Measurements from ENCODE around the gene DLG1. TPM values are rescaled to one million over a fixed set of nuclear protein-coding genes. Genes with fewer than 3 reads are reported as not detected.

The DLG1 gene
- total RNA-seq, 1 experiment from 2014 or later = 89.8 TPM

DNA sequence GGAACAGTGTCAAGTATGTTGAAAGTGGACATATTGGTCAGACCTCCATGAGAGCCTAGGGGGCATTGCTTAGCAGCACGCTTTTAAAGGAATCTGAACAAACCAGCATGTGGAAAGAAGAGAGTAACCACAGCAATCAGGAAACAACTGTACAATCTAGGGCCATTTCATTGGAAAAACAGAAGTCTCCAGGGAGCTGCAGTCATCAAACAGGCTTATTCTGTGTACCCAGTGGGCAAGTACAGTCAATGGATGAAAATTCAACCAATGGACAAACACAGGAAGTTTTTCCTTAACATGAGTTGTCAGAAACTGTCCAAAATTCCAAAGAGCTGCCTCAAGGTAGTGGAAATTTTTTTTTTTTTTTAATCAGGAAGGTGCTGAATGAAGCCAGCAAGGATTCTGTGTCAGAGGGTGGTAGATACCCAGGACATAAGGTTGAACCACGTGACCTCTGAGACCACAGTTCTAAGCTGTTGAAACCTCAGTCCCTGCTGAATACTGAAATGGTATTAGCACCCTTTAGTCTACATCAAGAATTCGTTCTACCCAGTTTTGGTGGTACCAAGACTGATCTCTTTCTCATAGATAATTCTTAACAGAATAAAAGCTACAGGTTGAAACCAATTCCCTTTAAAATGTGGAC, 4.4 kb upstream of the DLG1 start:
- no TSS peak for BruUV-seq (replicated peaks)
- H3K4me3 ChIP-seq (replicated peaks in 1 of 2; ENCODE audit: low read depth in 1 of 2, low read length in 2 of 2) = no peak overlapping the region
- ChIA-PET RAD21 (ENCODE audit: low non-redundant PET in 1 of 2, low total read pairs in 2 of 2, uncharacterized antibody in 2 of 2, unreplicated experiment in 2 of 2) (no interaction called here), POLR2A (no interaction called here), CTCF (no interaction called here)
- H4K20me1 ChIP-seq (ENCODE audit: insufficient read depth) = no peaks in the 10 kb centered on the region
- no peak overlapping the region for H2AFZ ChIP-seq (ENCODE audit: low read depth, low read length, poor library complexity, severe bottlenecking)
- ATAC-seq (no peak), DNase-seq (ENCODE audit: low read depth, low spot score) (no peak)
- peaks cover 8 to 23% of the 10 kb centered on the region in 2 experiments; a peak in 3 of 4 replicates for H3K4me1 ChIP-seq (ENCODE audit: control insufficient read depth in 1 of 2, insufficient read depth in 2 of 2, low read length in 2 of 2)
- intact Hi-C loops (cut with micrococcal nuclease) = no loop called here
- no peak overlapping the region for H3K9ac ChIP-seq (ENCODE audit: low read length)
- no peak overlapping the region for H3K4me2 ChIP-seq (ENCODE audit: low read length)
- H3K27me3 ChIP-seq (ENCODE audit: insufficient read depth, low read length) = no peaks in the 10 kb centered on the region
- H3K9me2 ChIP-seq (ENCODE audit: insufficient read depth) = no peaks in the 10 kb centered on the region
- TF ChIP-seq SIN3A (IDR thresholded peaks at IDR 0.05; ENCODE audit: low read depth) (no peak), CEBPB (IDR thresholded peaks at IDR 0.05; ENCODE audit: low read depth) (no peak), EZH2 (IDR thresholded peaks at IDR 0.05) (no peak), POLR2AphosphoS5 (IDR thresholded peaks at IDR 0.05; ENCODE audit: low read depth, low read length) (no peak), ELF1 (IDR thresholded peaks at IDR 0.05; ENCODE audit: borderline replicate concordance, low read depth) (no peak), JUND (IDR thresholded peaks at IDR 0.05) (no peak), RAD21 (IDR thresholded peaks at IDR 0.05; ENCODE audit: low read depth) (no peak), SP1 (IDR thresholded peaks at IDR 0.05; ENCODE audit: low read depth) (no peak), EZH2phosphoT487 (IDR thresholded peaks at IDR 0.05; ENCODE audit: borderline replicate concordance) (no peak), SRF (IDR thresholded peaks at IDR 0.05; ENCODE audit: low read depth) (no peak), FOSL1 (IDR thresholded peaks at IDR 0.05; ENCODE audit: low read depth) (no peak), YY1 (IDR thresholded peaks at IDR 0.05; ENCODE audit: extremely low read depth, insufficient replicate concordance, low read depth, low read length) (no peak)
- TF ChIP-seq, protein P1, sequence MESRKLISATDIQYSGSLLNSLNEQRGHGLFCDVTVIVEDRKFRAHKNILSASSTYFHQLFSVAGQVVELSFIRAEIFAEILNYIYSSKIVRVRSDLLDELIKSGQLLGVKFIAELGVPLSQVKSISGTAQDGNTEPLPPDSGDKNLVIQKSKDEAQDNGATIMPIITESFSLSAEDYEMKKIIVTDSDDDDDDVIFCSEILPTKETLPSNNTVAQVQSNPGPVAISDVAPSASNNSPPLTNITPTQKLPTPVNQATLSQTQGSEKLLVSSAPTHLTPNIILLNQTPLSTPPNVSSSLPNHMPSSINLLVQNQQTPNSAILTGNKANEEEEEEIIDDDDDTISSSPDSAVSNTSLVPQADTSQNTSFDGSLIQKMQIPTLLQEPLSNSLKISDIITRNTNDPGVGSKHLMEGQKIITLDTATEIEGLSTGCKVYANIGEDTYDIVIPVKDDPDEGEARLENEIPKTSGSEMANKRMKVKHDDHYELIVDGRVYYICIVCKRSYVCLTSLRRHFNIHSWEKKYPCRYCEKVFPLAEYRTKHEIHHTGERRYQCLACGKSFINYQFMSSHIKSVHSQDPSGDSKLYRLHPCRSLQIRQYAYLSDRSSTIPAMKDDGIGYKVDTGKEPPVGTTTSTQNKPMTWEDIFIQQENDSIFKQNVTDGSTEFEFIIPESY (IDR thresholded peaks at IDR 0.05; ENCODE audit: extremely low read depth, insufficient replicate concordance, low read length) = no peak
- TF ChIP-seq, protein P2, sequence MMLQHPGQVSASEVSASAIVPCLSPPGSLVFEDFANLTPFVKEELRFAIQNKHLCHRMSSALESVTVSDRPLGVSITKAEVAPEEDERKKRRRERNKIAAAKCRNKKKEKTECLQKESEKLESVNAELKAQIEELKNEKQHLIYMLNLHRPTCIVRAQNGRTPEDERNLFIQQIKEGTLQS (IDR thresholded peaks at IDR 0.05) = no peak
- TF ChIP-seq, protein P3, sequence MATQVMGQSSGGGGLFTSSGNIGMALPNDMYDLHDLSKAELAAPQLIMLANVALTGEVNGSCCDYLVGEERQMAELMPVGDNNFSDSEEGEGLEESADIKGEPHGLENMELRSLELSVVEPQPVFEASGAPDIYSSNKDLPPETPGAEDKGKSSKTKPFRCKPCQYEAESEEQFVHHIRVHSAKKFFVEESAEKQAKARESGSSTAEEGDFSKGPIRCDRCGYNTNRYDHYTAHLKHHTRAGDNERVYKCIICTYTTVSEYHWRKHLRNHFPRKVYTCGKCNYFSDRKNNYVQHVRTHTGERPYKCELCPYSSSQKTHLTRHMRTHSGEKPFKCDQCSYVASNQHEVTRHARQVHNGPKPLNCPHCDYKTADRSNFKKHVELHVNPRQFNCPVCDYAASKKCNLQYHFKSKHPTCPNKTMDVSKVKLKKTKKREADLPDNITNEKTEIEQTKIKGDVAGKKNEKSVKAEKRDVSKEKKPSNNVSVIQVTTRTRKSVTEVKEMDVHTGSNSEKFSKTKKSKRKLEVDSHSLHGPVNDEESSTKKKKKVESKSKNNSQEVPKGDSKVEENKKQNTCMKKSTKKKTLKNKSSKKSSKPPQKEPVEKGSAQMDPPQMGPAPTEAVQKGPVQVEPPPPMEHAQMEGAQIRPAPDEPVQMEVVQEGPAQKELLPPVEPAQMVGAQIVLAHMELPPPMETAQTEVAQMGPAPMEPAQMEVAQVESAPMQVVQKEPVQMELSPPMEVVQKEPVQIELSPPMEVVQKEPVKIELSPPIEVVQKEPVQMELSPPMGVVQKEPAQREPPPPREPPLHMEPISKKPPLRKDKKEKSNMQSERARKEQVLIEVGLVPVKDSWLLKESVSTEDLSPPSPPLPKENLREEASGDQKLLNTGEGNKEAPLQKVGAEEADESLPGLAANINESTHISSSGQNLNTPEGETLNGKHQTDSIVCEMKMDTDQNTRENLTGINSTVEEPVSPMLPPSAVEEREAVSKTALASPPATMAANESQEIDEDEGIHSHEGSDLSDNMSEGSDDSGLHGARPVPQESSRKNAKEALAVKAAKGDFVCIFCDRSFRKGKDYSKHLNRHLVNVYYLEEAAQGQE (IDR thresholded peaks at IDR 0.05; ENCODE audit: low read depth) = no peak
- H3K9me3 ChIP-seq (ENCODE audit: control insufficient read depth in 1 of 2, insufficient read depth in 1 of 2, low read depth in 1 of 2, low read length in 2 of 2) = no peaks in the 10 kb centered on the region
- H3K27ac ChIP-seq (ENCODE audit: low read depth, low read length) = no peak overlapping the region
- peaks cover under 1% of the 10 kb centered on the region; the same call in 1 of the 2 replicates for H3K79me2 ChIP-seq (ENCODE audit: insufficient read depth, low read length)
- H3K36me3 ChIP-seq (ENCODE audit: control insufficient read depth in 1 of 2, insufficient read depth in 2 of 2, low read length in 2 of 2) = no peaks in the 10 kb centered on the region

Data from HCT116 (cell line).